Stomach (tissue), 4 donors: ENCODE results near the gene SERPINE1.

Experiments used
- POLR2AphosphoS5 ChIP-seq, 3 donors: sonication (generic); formaldehyde crosslinking; IDR thresholded peaks; one replicate each; pipeline ENCODE4 v1.6.1; 2016; ENCODE audit warnings: antibody characterized with exemption in 3 of 3
- TF ChIP-seq, protein P1 (sequence below), 7 experiments: fragments of 450-650 bp in 4 of 7; fragments of 200-600 bp in 3 of 7; sonication (generic) in 3 of 7; IDR thresholded peaks; one replicate each; pipeline ENCODE4 v1.5.1; 2016 to 2019; ENCODE audit warnings: antibody characterized with exemption in 7 of 7, control low read depth in 2 of 7, mild to moderate bottlenecking in 1 of 7

DNA sequence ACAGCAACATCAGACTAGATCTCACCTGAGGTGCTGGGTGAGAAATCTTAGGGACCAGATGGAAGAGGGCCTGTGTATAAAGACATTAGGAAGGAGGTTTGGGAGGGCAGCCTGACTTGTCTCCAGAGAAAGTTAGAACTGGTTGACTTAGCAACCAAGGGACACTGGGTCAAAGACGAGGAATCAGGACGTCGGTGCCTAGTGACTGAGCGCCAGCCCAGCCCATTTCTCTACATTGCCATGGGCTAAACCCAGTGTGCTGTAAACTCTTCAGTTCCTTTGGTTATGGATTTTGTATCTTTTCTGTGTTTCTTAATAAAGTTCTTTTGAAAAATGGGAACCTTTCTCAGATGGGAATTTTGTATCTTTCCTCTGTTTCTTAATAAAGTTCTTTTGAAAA, 29.3 kb upstream of the SERPINE1 start:
- TF ChIP-seq, protein P1, sequence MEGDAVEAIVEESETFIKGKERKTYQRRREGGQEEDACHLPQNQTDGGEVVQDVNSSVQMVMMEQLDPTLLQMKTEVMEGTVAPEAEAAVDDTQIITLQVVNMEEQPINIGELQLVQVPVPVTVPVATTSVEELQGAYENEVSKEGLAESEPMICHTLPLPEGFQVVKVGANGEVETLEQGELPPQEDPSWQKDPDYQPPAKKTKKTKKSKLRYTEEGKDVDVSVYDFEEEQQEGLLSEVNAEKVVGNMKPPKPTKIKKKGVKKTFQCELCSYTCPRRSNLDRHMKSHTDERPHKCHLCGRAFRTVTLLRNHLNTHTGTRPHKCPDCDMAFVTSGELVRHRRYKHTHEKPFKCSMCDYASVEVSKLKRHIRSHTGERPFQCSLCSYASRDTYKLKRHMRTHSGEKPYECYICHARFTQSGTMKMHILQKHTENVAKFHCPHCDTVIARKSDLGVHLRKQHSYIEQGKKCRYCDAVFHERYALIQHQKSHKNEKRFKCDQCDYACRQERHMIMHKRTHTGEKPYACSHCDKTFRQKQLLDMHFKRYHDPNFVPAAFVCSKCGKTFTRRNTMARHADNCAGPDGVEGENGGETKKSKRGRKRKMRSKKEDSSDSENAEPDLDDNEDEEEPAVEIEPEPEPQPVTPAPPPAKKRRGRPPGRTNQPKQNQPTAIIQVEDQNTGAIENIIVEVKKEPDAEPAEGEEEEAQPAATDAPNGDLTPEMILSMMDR (IDR thresholded peaks at IDR 0.05), result no peak
- TF ChIP-seq POLR2AphosphoS5 (IDR thresholded peaks at IDR 0.05), result no peak
